GM12892 (cell line): ENCODE data around the gene C14orf93.

Experiments used
- DNase-seq: peaks from one replicate; pipeline ENCODE4 v3.0.0; 2011; ENCODE audit not compliant: insufficient read length
- FAIRE-seq: peaks from 2 replicates; lab custom pipeline; 2011; peaks lifted over from hg19 to GRCh38; lab: Jason Lieb, UNC
- POLR2A ChIP-seq: IDR thresholded peaks from 2 replicates; pipeline ENCODE4 v1.6.1; 2011; ENCODE audit warnings: low read depth, low read length, control low read depth
- POLR2AphosphoS5 ChIP-seq: IDR thresholded peaks from 2 replicates; pipeline ENCODE4 v1.6.1; 2011; ENCODE audit warnings: low read depth, low read length, control low read depth
- TAF1 ChIP-seq: IDR thresholded peaks from 2 replicates; pipeline ENCODE4 v1.6.1; 2011; ENCODE audit warnings: low read depth, mild to moderate bottlenecking, control low read depth, low read length, borderline replicate concordance

Gene C14orf93

DNA sequence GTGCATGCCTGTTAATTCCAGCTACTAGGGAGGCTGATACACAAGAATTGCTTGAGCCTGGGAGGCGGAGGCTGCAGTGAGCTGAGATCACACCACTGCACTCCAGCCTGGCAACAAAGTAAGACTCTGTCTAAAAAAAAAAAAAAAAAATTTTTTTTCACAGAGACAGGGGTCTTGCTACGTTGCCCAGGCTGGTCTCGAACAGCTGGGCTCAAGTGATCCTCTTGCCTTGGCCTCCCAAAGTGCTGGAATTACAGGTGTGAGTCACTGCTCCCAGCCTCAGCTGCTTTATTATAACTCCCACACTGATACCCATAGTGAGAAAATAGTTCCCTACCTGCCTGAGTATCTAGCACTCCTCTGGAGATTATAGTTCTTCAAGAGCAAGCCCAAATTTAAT lies 64.3 kb downstream of the C14orf93 start:
- TF ChIP-seq POLR2AphosphoS5 (no peak), POLR2A (no peak), TAF1 (no peak)
- DNase-seq (no peak), FAIRE-seq (no peak)

DNA sequence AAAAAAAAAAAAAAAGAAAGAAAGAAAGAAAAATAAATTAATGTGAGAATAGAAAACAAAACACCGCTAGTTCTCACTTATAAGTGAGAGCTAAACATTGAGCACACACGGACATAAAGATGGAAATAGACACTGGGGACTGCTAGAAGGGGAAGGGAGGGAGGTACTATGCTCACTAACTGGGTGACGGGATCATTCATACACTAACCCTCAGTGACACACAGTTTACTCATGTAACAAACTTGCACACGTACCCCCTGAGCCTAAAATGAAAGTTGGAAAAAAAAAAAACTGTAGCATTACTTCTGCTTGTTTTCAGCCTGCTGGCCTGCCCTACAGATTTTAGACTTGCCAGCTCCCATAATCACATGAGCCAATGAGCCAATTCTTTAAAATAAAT lies 70.3 kb downstream of the C14orf93 start:
- no peak for DNase-seq
- FAIRE-seq = no peak
- TF ChIP-seq POLR2A (no peak), POLR2AphosphoS5 (no peak), TAF1 (no peak)
